Measurements from ENCODE around the gene TBC1D20. TPM values are rescaled to one million over a fixed set of nuclear protein-coding genes. Genes with fewer than 3 reads are reported as not detected.

The TBC1D20 gene
- total RNA-seq, 2 experiments from 2014 or later = 28.3 to 29.4 TPM

DNA sequence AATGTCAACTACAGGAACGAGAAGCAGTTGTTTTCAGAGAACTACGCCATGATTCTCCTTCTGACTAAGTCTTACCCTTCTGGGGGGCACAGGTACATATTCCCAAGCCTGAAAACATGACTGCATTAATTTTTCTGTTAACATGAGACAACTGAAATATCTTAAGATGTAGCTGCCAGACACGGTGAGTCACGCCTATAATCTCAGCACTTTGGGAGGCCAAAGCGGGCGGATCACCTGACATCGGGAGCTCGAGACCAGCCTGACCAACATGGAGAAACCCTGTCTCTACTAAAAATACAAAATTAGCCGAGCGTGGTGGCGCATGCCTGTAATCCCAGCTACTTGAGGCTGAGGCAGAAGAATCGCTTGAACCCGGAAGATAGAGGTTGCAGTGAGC lies 21.7 kb downstream of the TBC1D20 start:
- Mint-ChIP-seq H3K36me3 (peaks cover 71% of the 10 kb centered on the region), H3K9me3 (ENCODE audit: low read depth) (no peaks in the 10 kb centered on the region)

DNA sequence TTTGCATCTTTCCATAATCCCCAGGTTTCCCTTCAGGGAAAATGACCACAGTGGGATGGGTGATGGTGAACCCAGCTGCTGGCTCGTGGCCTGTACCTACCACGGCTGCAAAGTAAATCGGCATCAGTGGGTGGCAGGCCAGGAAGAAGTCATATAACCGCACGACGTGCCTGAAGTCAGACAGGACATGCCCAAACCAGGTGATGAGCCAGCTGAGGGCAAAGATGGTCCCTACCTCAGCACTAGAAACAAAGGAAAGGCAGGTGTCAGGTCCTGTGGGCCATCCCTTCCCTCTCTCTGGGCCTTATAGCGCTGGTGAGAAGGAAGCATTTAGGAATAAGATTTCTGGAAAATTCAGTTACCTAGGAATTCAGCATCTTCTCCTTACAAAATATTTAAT lies 22.2 kb downstream of the TBC1D20 start:
- peaks cover 46% of the 10 kb centered on the region for H3K4me1 Mint-ChIP-seq

More for the DNA sequence above, 21.7 kb downstream of the TBC1D20 start:
- DNase-seq (no peak), ATAC-seq (no peak)
- Mint-ChIP-seq H3K4me1 (peaks cover 41% of the 10 kb centered on the region), H3K27me3 (no peaks in the 10 kb centered on the region), H3K4me3 (no peak overlapping the region), H3K27ac (no peak overlapping the region)
- CTCF ChIA-PET = no interaction called here

GRCh38 chr20:438571-439469 lies 23.5 kb downstream of the TBC1D20 start:
- CTCF ChIA-PET = interaction anchor here (0.7 to 3.0 kb wide), 10 partner anchors 9 to 87 kb away, joined by 3 to 11 read pairs (median 4); partner anchors contain the start of gene TBC1D20
- H3K27me3 Mint-ChIP-seq = no peaks in the 10 kb centered on the region
- H3K4me3 Mint-ChIP-seq = peak overlapping the region; percentile 56
- peak overlapping the region; percentile 80 for H3K27ac Mint-ChIP-seq
- H3K4me1 Mint-ChIP-seq = peaks cover 59% of the 10 kb centered on the region
- ATAC-seq (peak; percentile 76), DNase-seq (peak; percentile 81)
- peaks cover 78% of the 10 kb centered on the region for H3K36me3 Mint-ChIP-seq
- no peaks in the 10 kb centered on the region for H3K9me3 Mint-ChIP-seq (ENCODE audit: low read depth)

More for the DNA sequence above, 22.2 kb downstream of the TBC1D20 start:
- no peaks in the 10 kb centered on the region for H3K9me3 Mint-ChIP-seq (ENCODE audit: low read depth)
- CTCF ChIA-PET = interaction anchor here (1.2 kb wide), 1 partner anchor 22 kb away, joined by 3 read pairs; the partner anchor contains the start of gene TBC1D20
- DNase-seq (no peak), ATAC-seq (no peak)
- no peak overlapping the region for H3K27ac Mint-ChIP-seq
- H3K27me3 Mint-ChIP-seq = no peaks in the 10 kb centered on the region
- H3K4me3 Mint-ChIP-seq = no peak overlapping the region
- H3K36me3 Mint-ChIP-seq = peaks cover 76% of the 10 kb centered on the region

- CTCF ChIA-PET = interaction anchor here (0.7 to 3.0 kb wide), 9 partner anchors 8 to 86 kb away, joined by 3 to 11 read pairs (median 4); partner anchors contain the start of gene TBC1D20
- no peak for DNase-seq
- no peaks in the 10 kb centered on the region for H3K27me3 Mint-ChIP-seq
- peak overlapping the region; percentile 56 for H3K4me3 Mint-ChIP-seq
- ATAC-seq = peak; percentile 5
- peaks cover 68% of the 10 kb centered on the region for H3K4me1 Mint-ChIP-seq
- no peaks in the 10 kb centered on the region for H3K9me3 Mint-ChIP-seq (ENCODE audit: low read depth)
- peaks cover 79% of the 10 kb centered on the region for H3K36me3 Mint-ChIP-seq
- H3K27ac Mint-ChIP-seq = peak overlapping the region; percentile 80
Observed at GRCh38 chr20:437787-438486, 24.4 kb downstream of the TBC1D20 start.

DNA sequence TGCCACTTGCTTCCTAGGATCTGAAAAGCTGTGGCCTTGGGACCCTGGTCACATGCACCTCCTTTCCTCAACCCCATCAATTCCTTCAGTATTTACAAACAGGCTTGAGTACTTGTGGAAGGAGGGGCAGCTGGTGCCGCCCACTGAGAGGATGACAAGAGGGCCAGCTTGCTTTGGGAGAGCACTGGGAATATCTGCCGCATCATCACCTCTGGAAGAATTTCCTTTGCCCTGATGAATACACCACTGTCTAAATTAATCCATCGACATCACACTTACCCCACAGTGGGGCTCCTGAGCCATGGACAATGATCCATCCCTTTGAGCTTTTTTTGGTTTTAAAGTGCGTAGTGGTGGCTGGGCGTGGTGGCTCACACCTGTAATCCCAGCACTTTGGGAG lies 25.9 kb downstream of the TBC1D20 start:
- Mint-ChIP-seq H3K9me3 (ENCODE audit: low read depth) (no peaks in the 10 kb centered on the region), H3K27ac (no peak overlapping the region), H3K4me3 (no peak overlapping the region), H3K4me1 (peaks cover 78% of the 10 kb centered on the region), H3K27me3 (no peaks in the 10 kb centered on the region), H3K36me3 (peaks cover 70% of the 10 kb centered on the region)
- DNase-seq = no peak
- no peak for ATAC-seq
- CTCF ChIA-PET = interaction anchor here (2.0 kb wide), 1 partner anchor 74 kb away, joined by 5 read pairs; no protein-coding TSS in a partner anchor

GRCh38 chr20:435558-435957 lies 26.8 kb downstream of the TBC1D20 start:
- H3K27me3 Mint-ChIP-seq = no peaks in the 10 kb centered on the region
- CTCF ChIA-PET = interaction anchor here (2.0 to 2.3 kb wide), 2 partner anchors 26 to 73 kb away, joined by 5 to 8 read pairs; partner anchors contain the start of gene TBC1D20
- H3K4me1 Mint-ChIP-seq = peaks cover 84% of the 10 kb centered on the region
- H3K36me3 Mint-ChIP-seq = peaks cover 69% of the 10 kb centered on the region
- no peak for ATAC-seq
- no peak for DNase-seq
- H3K4me3 Mint-ChIP-seq = no peak overlapping the region
- H3K9me3 Mint-ChIP-seq (ENCODE audit: low read depth) = no peaks in the 10 kb centered on the region
- no peak overlapping the region for H3K27ac Mint-ChIP-seq

DNA sequence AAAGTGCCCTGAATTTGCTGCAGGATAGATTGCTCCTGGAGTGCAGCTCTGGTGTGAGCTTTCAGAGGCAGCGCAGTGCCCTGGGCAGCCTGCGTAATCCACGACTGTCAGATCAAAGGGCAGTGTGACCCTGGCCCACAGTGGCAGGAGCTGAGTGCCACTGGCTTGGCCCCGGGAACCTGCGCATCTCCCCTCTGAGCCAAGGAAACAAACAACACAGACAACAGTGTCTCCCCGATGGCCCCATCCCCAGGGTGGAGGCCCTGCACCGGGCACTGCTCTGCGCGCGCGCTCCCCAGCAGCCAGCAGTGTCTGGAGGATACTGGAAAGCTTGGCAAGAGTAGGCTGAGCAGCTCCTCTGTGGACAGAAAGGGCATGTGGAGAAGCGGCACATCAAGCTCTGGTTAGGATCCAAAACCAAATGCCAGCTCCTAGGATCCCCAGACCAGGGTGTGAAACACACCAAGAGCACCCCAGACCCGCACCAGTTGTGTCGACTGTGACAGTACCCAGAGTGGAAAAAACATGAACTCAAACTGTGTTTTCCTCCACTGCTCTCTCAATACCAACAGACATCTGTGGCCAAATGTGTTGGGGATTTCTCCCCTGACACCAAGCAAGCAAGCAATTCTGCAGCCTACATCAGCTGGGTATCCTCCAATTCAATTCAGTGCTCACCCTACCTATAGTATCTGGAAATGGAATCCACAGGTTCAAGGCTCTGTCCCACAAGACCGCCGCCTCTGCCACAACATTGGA lies 27.5 kb downstream of the TBC1D20 start:
- DNase-seq = no peak
- peaks cover 67% of the 10 kb centered on the region for H3K36me3 Mint-ChIP-seq
- ATAC-seq = no peak
- no peak overlapping the region for H3K4me3 Mint-ChIP-seq
- peak overlapping the region; percentile 90 for H3K27ac Mint-ChIP-seq
- no peaks in the 10 kb centered on the region for H3K9me3 Mint-ChIP-seq (ENCODE audit: low read depth)
- CTCF ChIA-PET = interaction anchor here (2.0 to 2.3 kb wide), 2 partner anchors 27 to 72 kb away, joined by 5 to 8 read pairs; partner anchors contain the start of gene TBC1D20
- H3K27me3 Mint-ChIP-seq = no peaks in the 10 kb centered on the region
- H3K4me1 Mint-ChIP-seq = peaks cover 80% of the 10 kb centered on the region

GRCh38 chr20:434221-434620 lies 28.1 kb downstream of the TBC1D20 start:
- H3K27ac Mint-ChIP-seq = peak overlapping the region; percentile 90
- CTCF ChIA-PET = interaction anchor here (2.0 to 2.3 kb wide), 2 partner anchors 27 to 71 kb away, joined by 5 to 8 read pairs; partner anchors contain the start of gene TBC1D20
- no peak for ATAC-seq
- no peaks in the 10 kb centered on the region for H3K27me3 Mint-ChIP-seq
- H3K9me3 Mint-ChIP-seq (ENCODE audit: low read depth) = no peaks in the 10 kb centered on the region
- peaks cover 61% of the 10 kb centered on the region for H3K36me3 Mint-ChIP-seq
- DNase-seq = no peak
- no peak overlapping the region for H3K4me3 Mint-ChIP-seq
- peaks cover 74% of the 10 kb centered on the region for H3K4me1 Mint-ChIP-seq

- DNase-seq (peak; percentile 88), ATAC-seq (peak; percentile 82)
- Mint-ChIP-seq H3K4me3 (peak overlapping the region; percentile 34), H3K4me1 (peaks cover 66% of the 10 kb centered on the region), H3K9me3 (ENCODE audit: low read depth) (no peaks in the 10 kb centered on the region), H3K27me3 (no peaks in the 10 kb centered on the region), H3K36me3 (peaks cover 58% of the 10 kb centered on the region), H3K27ac (peak overlapping the region; percentile 90)
- CTCF ChIA-PET = interaction anchor here (1.0 to 2.3 kb wide), 2 partner anchors 28 to 72 kb away, joined by 3 to 8 read pairs; partner anchors contain the start of gene TBC1D20
Observed at GRCh38 chr20:433300-433975, 28.9 kb downstream of the TBC1D20 start.

DNA sequence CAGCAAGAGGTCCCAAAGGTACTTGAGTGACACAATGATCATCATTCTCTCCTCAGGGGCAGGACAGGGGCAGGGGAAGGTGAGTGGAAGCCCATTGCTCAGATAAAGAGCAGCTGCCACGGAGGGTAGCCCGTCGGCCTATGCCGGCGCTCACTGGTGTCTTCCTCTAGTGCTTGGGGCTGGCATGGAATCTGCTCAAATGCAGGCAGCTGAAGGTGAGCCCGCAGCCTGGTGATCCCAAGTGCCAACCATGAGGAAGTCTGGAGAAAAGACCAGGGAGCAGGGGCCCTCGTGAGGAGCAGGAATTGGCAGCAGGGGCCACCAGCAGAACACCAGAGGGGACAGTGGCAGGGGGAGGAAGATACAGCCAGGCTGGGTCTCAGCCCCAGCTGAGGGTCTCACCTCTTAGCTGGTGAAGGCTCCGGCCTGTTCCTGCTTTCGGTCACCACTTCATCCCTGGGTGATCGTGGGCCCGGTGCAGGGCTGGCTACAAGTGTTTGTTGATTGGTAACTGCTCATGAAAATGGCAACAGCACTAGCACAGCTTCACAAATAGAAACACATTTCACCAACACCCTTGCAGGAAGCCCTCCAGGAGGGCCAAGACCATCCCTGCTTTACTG lies 29.5 kb downstream of the TBC1D20 start:
- peak overlapping the region; percentile 90 for H3K27ac Mint-ChIP-seq
- ATAC-seq (no peak), DNase-seq (no peak)
- H3K27me3 Mint-ChIP-seq = no peaks in the 10 kb centered on the region
- CTCF ChIA-PET = interaction anchor here (1.0 kb wide), 1 partner anchor 71 kb away, joined by 3 read pairs; no protein-coding TSS in a partner anchor
- H3K4me1 Mint-ChIP-seq = peaks cover 60% of the 10 kb centered on the region
- peaks cover 57% of the 10 kb centered on the region for H3K36me3 Mint-ChIP-seq
- H3K4me3 Mint-ChIP-seq = no peak overlapping the region
- H3K9me3 Mint-ChIP-seq (ENCODE audit: low read depth) = no peaks in the 10 kb centered on the region

DNA sequence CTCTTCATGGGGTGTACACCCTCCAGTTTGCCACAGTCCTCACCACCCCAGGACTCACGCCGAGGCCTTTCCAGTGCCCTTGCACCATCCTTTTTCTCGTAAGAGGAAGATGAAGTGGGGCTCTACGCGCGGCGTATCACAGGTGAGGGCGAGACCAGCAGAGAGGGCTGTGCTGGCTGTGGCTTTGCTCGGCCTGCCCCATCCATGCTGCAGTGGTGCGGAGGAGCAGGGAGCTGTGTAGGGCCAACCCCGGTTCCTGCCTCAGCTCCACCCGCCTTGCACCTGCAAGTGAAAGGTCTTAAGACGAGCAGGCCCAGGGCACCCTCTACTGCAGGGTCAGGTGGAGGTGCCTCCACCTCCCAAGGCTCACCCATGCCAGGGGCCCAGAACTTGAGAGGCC lies 30.1 kb downstream of the TBC1D20 start:
- H3K27me3 Mint-ChIP-seq = no peaks in the 10 kb centered on the region
- ATAC-seq (no peak), DNase-seq (no peak)
- CTCF ChIA-PET = interaction anchor here (1.0 kb wide), 1 partner anchor 78 kb away, joined by 6 read pairs; no protein-coding TSS in a partner anchor
- H3K4me1 Mint-ChIP-seq = peaks cover 54% of the 10 kb centered on the region
- H3K27ac Mint-ChIP-seq = peak overlapping the region; percentile 90
- H3K9me3 Mint-ChIP-seq (ENCODE audit: low read depth) = no peaks in the 10 kb centered on the region
- H3K4me3 Mint-ChIP-seq = no peak overlapping the region
- peaks cover 56% of the 10 kb centered on the region for H3K36me3 Mint-ChIP-seq
